Measurements from ENCODE around the gene MMP24OS.
A peak's percentile ranks its signal among the peaks of the same experiment; 100 is the strongest.

DNA sequence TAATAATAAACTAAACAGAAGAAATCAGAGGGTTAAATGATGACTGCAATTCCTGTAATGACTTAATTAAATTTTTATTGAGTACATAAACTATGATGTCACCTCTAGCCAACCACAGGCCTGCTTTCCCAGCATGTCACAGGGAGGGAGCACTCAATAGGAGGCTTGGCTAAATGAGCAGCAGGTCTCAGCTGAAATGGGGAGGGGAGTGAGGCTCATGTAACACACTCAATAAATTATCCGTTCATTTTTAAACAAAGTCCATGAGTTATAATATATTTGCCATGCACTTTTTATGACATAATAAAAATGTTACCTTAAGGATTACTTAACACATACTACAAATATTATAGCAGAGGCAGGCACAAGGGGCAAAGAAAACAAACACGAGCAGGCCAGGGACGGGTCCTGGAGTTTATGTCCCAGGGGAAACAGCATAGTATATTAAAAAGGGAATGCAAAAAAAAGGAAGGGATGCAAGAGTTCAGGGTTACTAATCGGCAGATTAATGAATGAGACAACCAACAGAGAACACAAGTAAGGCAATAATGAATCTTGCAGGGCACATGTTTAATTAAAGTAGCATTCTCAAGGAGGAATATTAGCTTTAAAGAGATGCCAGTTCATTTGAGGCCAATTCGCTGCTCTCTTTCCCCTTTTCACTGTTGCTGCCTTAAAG is 41.4 kb upstream of the MMP24OS start:
- TF ChIP-seq FOXM1 (IDR thresholded peaks at IDR 0.05; ENCODE audit: borderline replicate concordance) (no peak), HDGF (IDR thresholded peaks at IDR 0.05; ENCODE audit: borderline replicate concordance) (no peak), ARNT (IDR thresholded peaks at IDR 0.05) (peak; percentile 56; the same call in 1 of the 2 replicates), TARDBP (IDR thresholded peaks at IDR 0.05) (no peak), FOXK2 (IDR thresholded peaks at IDR 0.05) (no peak), ELF4 (IDR thresholded peaks at IDR 0.05) (no peak), ZNF384 (IDR thresholded peaks at IDR 0.05) (peak; percentile 74), BHLHE40 (IDR thresholded peaks at IDR 0.05; ENCODE audit: borderline replicate concordance) (no peak), SP1 (IDR thresholded peaks at IDR 0.05) (no peak), NFRKB (IDR thresholded peaks at IDR 0.05) (no peak)

Data from HEK293T (cell line).